Measurements from ENCODE around the gene C12orf42.

Gene C12orf42

GRCh38 chr12:103312742-103313354, 182.9 kb downstream of the C12orf42 start:
- Histone ChIP-seq H3K79me2 (ENCODE audit: insufficient read depth, low read length) (no peaks in the 10 kb centered on the region), H2AFZ (ENCODE audit: low read depth, low read length, severe bottlenecking) (no peak overlapping the region), H3K4me3 (ENCODE audit: insufficient read depth, low read length, poor library complexity, severe bottlenecking) (no peak overlapping the region), H3F3A (ENCODE audit: insufficient read depth) (no peaks in the 10 kb centered on the region), H3K9me2 (replicated peaks; ENCODE audit: insufficient read depth, low read length) (no peaks in the 10 kb centered on the region), H4K20me1 (ENCODE audit: low read depth, low read length) (no peaks in the 10 kb centered on the region), H3K36me3 (ENCODE audit: low read length) (no peaks in the 10 kb centered on the region), H3K27me3 (ENCODE audit: low read length) (no peaks in the 10 kb centered on the region), H3K4me2 (ENCODE audit: low read depth, low read length, poor library complexity, severe bottlenecking) (no peak overlapping the region), H3K9me3 (ENCODE audit: insufficient read depth, low read length) (no peaks in the 10 kb centered on the region), H3K9ac (ENCODE audit: low read length) (no peak overlapping the region), H3K27ac (ENCODE audit: low read depth, low read length) (no peak overlapping the region)
- no peak for TF ChIP-seq CTCF (IDR thresholded peaks at IDR 0.05; ENCODE audit: insufficient read depth, low read length, poor library complexity, severe bottlenecking)
- TF ChIP-seq EZH2phosphoT487 (conservative IDR thresholded peaks at IDR 0.05; ENCODE audit: low read length): no peak

- Histone ChIP-seq H3K9me3 (ENCODE audit: insufficient read depth, low read length) (no peaks in the 10 kb centered on the region), H3K9me2 (replicated peaks; ENCODE audit: insufficient read depth, low read length) (no peaks in the 10 kb centered on the region), H3K9ac (ENCODE audit: low read length) (no peak overlapping the region), H2AFZ (ENCODE audit: low read depth, low read length, severe bottlenecking) (no peak overlapping the region), H3K27ac (ENCODE audit: low read depth, low read length) (no peak overlapping the region), H3K4me3 (ENCODE audit: insufficient read depth, low read length, poor library complexity, severe bottlenecking) (no peak overlapping the region), H3F3A (ENCODE audit: insufficient read depth) (no peaks in the 10 kb centered on the region), H4K20me1 (ENCODE audit: low read depth, low read length) (no peaks in the 10 kb centered on the region), H3K79me2 (ENCODE audit: insufficient read depth, low read length) (no peaks in the 10 kb centered on the region), H3K36me3 (ENCODE audit: low read length) (no peaks in the 10 kb centered on the region), H3K4me2 (ENCODE audit: low read depth, low read length, poor library complexity, severe bottlenecking) (no peak overlapping the region), H3K27me3 (ENCODE audit: low read length) (no peaks in the 10 kb centered on the region)
- TF ChIP-seq CTCF (IDR thresholded peaks at IDR 0.05; ENCODE audit: insufficient read depth, low read length, poor library complexity, severe bottlenecking) (no peak), EZH2phosphoT487 (conservative IDR thresholded peaks at IDR 0.05; ENCODE audit: low read length) (no peak)
Observed at GRCh38 chr12:103310546-103311270, 185.1 kb downstream of the C12orf42 start.

GRCh38 chr12:103308396-103308795, 187.4 kb downstream of the C12orf42 start:
- TF ChIP-seq EZH2phosphoT487 (conservative IDR thresholded peaks at IDR 0.05; ENCODE audit: low read length) (no peak), CTCF (IDR thresholded peaks at IDR 0.05; ENCODE audit: insufficient read depth, low read length, poor library complexity, severe bottlenecking) (no peak)
- Histone ChIP-seq H2AFZ (ENCODE audit: low read depth, low read length, severe bottlenecking) (no peak overlapping the region), H3K27me3 (ENCODE audit: low read length) (no peaks in the 10 kb centered on the region), H3K36me3 (ENCODE audit: low read length) (no peaks in the 10 kb centered on the region), H3K79me2 (ENCODE audit: insufficient read depth, low read length) (no peaks in the 10 kb centered on the region), H3K9ac (ENCODE audit: low read length) (no peak overlapping the region), H4K20me1 (ENCODE audit: low read depth, low read length) (no peaks in the 10 kb centered on the region), H3K9me2 (replicated peaks; ENCODE audit: insufficient read depth, low read length) (no peaks in the 10 kb centered on the region), H3K4me3 (ENCODE audit: insufficient read depth, low read length, poor library complexity, severe bottlenecking) (no peak overlapping the region), H3K4me2 (ENCODE audit: low read depth, low read length, poor library complexity, severe bottlenecking) (no peak overlapping the region), H3F3A (ENCODE audit: insufficient read depth) (no peaks in the 10 kb centered on the region), H3K9me3 (ENCODE audit: insufficient read depth, low read length) (no peaks in the 10 kb centered on the region), H3K27ac (ENCODE audit: low read depth, low read length) (no peak overlapping the region)
